T follicular helper cell (primary cell): Measurements from ENCODE around the gene SELL.
"Not testable (repeated sequence)": the region's sequence is repeated elsewhere in the genome, so short reads cannot be mapped to it uniquely, and the experiment has no call there.

Source experiments
- DNase-seq: peaks from one replicate; pipeline ENCODE4 v3.0.0-alpha.2; 2020; ENCODE audit warnings: low read depth

The SELL gene

GRCh38 chr1:169667227-169667639, 44.2 kb downstream of the SELL start:
- DNase-seq: not testable (repeated sequence)

DNA sequence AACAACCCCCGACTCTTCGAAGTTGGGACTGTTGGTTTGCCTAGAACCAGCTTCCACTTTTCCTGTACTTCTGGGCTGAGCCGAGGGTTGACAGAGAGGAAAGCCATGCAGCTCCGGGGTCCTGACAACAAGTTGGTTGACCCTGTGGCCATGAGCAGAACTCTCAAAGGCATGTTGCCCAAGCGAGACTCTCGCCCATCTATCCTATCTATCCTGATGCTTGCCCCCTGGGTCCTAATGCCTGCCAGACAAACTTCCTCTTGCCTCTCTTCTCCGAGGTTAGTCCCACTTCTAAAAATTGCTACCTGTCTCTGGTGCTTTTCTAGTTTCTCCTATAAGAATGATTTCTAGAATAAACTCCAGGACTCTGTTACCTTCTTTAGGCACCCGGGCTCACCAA, 48.7 kb downstream of the SELL start:
- not testable (repeated sequence) for DNase-seq

- DNase-seq: not testable (repeated sequence)
These were observed 50.4 kb downstream of the SELL start for GRCh38 chr1:169661066-169661465.

DNA sequence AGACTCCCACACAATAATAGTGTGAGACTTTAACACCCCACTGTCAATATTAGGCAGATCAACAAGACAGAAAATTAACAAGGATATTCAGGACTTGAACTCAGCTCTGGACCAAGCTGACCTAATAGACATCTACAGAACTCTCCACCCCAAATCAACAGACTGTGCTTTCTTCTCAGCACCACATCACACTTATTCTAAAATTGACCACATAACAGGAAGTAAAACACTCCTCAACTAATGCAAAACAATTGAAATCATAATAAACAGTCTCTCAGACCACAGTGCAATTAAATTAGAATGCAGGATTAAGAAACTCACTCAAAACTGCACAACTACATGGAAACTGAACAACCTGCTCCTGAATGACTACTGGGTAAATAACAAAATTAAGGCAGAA, 52.6 kb downstream of the SELL start:
- not testable (repeated sequence) for DNase-seq

GRCh38 chr1:169653873-169654272, 57.5 kb downstream of the SELL start:
- DNase-seq: no peak

- no peak for DNase-seq
These were observed 60.4 kb downstream of the SELL start for GRCh38 chr1:169651035-169651434.

DNA sequence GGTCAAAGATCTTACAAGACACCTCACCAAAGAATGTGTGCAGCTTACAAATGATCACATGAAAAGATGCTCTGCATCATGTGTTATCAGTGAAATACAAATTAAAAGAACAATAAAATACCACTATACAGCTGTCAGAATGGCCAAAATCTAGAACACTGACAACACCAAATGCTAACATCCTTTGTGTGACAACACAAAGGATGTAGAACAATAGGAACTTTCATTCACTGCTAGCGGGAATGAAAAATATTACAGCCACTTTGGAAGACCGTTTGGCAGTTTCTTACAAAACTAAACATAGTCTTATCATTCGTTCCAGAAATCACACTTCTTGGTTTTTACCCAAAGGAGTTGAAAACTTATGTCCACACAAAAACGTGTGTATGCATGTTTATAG, 60.9 kb downstream of the SELL start:
- no peak for DNase-seq

GRCh38 chr1:169648709-169649108, 62.7 kb downstream of the SELL start:
- DNase-seq: no peak

GRCh38 chr1:169648187-169648586, 63.2 kb downstream of the SELL start:
- no peak for DNase-seq

DNA sequence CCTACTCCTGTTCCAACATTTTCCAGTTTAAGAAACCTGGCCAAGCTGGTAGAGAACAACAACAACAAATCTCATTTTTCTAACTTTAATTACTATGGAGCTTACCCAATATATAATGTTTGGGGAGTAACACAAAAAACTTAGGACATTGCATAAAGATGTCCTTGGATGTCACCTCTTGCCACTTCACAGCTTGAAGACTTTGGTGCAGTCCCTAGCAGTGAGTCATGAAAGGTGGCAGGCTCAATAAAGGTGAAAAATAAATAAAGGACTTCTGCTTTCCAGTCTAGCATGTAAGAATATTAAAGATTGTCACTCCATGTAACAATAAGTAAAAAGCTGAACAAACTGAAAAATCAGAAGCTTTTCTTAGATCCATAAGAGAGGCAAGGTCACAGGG, 63.9 kb downstream of the SELL start:
- DNase-seq: no peak

GRCh38 chr1:169644297-169644696, 67.1 kb downstream of the SELL start:
- no peak for DNase-seq
